ENCODE measurements around the gene ICA1L.

Gene ICA1L

DNA sequence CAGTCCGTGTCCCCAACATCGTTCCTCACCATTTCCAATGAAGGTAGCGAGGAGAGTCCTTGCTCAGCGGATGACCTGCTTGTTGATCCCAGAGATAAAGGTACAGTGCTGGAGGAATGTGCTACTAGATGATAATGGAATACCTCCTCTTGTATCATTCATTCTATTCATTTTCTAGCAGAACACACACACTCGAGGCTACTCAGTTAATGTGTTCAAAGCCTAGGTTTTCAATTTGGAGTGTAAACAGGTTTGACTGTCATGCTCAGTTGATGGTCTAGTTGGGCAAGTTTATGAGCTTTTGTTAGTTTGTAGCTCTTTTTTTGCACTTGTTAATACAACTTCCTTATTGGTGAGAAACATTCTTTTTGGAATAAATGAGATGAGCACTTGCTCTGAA, 114.2 kb downstream of the ICA1L start:
- H4K20me1 ChIP-seq (ENCODE audit: insufficient read depth, low read length), result no peaks in the 10 kb centered on the region
- no peaks in the 10 kb centered on the region for H3K9me2 ChIP-seq (ENCODE audit: low read depth, low read length)
- H3K27me3 ChIP-seq (ENCODE audit: insufficient read depth, low read length), result no peaks in the 10 kb centered on the region
- no peak overlapping the region for H3K9ac ChIP-seq (ENCODE audit: low read length)
- no peak overlapping the region for H3K4me3 ChIP-seq (ENCODE audit: low read depth, low read length, poor library complexity, severe bottlenecking)
- H3K36me3 ChIP-seq (ENCODE audit: insufficient read depth, low read length), result peaks cover 43% of the 10 kb centered on the region
- H3K4me2 ChIP-seq (ENCODE audit: low read length), result no peak overlapping the region
- no peaks in the 10 kb centered on the region for H3K79me2 ChIP-seq (ENCODE audit: insufficient read depth, low read length)
- no peak overlapping the region for H2AFZ ChIP-seq (ENCODE audit: low read length)
- H3F3A ChIP-seq (ENCODE audit: insufficient read depth, low read length), result no peaks in the 10 kb centered on the region
- H3K9me3 ChIP-seq (ENCODE audit: low read length), result no peaks in the 10 kb centered on the region
- H3K27ac ChIP-seq (ENCODE audit: low read depth, low read length, poor library complexity, severe bottlenecking), result no peak overlapping the region
- TF ChIP-seq EZH2 (IDR thresholded peaks at IDR 0.05; ENCODE audit: borderline replicate concordance, low read length), result no peak
- TF ChIP-seq, protein P1, sequence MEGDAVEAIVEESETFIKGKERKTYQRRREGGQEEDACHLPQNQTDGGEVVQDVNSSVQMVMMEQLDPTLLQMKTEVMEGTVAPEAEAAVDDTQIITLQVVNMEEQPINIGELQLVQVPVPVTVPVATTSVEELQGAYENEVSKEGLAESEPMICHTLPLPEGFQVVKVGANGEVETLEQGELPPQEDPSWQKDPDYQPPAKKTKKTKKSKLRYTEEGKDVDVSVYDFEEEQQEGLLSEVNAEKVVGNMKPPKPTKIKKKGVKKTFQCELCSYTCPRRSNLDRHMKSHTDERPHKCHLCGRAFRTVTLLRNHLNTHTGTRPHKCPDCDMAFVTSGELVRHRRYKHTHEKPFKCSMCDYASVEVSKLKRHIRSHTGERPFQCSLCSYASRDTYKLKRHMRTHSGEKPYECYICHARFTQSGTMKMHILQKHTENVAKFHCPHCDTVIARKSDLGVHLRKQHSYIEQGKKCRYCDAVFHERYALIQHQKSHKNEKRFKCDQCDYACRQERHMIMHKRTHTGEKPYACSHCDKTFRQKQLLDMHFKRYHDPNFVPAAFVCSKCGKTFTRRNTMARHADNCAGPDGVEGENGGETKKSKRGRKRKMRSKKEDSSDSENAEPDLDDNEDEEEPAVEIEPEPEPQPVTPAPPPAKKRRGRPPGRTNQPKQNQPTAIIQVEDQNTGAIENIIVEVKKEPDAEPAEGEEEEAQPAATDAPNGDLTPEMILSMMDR (IDR thresholded peaks at IDR 0.05; ENCODE audit: low read length), result no peak
- no peaks in the 10 kb centered on the region for H3K4me1 ChIP-seq (ENCODE audit: insufficient read depth, low read length, severe bottlenecking)

DNA sequence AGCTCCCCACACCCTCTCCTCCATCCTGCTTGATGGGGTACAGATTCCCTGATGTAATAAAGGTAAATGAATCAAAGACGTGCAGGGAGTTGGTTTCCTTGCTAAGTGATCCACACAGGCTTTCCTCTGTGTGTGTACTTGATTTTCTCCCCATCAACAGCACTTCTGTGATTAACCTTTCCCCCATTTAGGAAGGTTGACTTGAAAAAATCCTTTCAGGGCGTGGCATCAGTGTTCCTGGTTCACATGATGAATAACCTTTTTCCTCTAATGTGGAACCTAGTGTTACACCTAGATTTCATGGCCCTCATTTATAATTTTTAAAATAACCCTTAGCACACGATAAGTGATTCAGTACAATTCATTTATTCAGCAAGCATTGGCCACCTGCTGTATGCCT, 115.0 kb downstream of the ICA1L start:
- TF ChIP-seq, protein P1 (IDR thresholded peaks at IDR 0.05; ENCODE audit: low read length), result no peak
- no peak for TF ChIP-seq EZH2 (IDR thresholded peaks at IDR 0.05; ENCODE audit: borderline replicate concordance, low read length)
- no peak overlapping the region for H3K9ac ChIP-seq (ENCODE audit: low read length)
- no peaks in the 10 kb centered on the region for H3K79me2 ChIP-seq (ENCODE audit: insufficient read depth, low read length)
- no peak overlapping the region for H3K4me3 ChIP-seq (ENCODE audit: low read depth, low read length, poor library complexity, severe bottlenecking)
- no peaks in the 10 kb centered on the region for H4K20me1 ChIP-seq (ENCODE audit: insufficient read depth, low read length)
- peaks cover 43% of the 10 kb centered on the region for H3K36me3 ChIP-seq (ENCODE audit: insufficient read depth, low read length)
- H3K9me3 ChIP-seq (ENCODE audit: low read length), result no peaks in the 10 kb centered on the region
- no peak overlapping the region for H3K27ac ChIP-seq (ENCODE audit: low read depth, low read length, poor library complexity, severe bottlenecking)
- H3K4me2 ChIP-seq (ENCODE audit: low read length), result no peak overlapping the region
- H3K4me1 ChIP-seq (ENCODE audit: insufficient read depth, low read length, severe bottlenecking), result no peaks in the 10 kb centered on the region
- no peaks in the 10 kb centered on the region for H3F3A ChIP-seq (ENCODE audit: insufficient read depth, low read length)
- no peaks in the 10 kb centered on the region for H3K9me2 ChIP-seq (ENCODE audit: low read depth, low read length)
- no peaks in the 10 kb centered on the region for H3K27me3 ChIP-seq (ENCODE audit: insufficient read depth, low read length)
- no peak overlapping the region for H2AFZ ChIP-seq (ENCODE audit: low read length)

DNA sequence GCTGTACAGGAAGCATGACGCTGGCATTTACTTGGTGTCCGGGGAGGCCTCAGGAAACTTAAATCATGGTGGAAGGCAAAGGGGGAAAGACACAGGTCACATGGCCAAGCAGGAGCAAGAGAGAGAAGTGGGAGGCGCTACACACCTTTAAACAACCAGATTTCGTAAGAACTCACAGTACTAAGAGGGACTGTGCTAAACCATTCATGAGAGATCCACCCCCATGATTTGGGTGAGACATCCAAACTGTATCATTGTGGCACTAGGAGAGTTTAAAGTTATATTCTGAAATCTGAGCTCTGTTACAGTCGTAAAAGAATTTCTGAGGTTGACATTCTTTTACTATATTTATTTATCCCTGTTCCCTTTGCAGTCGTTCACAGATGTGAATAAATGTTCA, 116.6 kb downstream of the ICA1L start:
- Histone ChIP-seq H3K9ac (ENCODE audit: low read length) (no peak overlapping the region), H3K27ac (ENCODE audit: low read depth, low read length, poor library complexity, severe bottlenecking) (no peak overlapping the region), H4K20me1 (ENCODE audit: insufficient read depth, low read length) (no peaks in the 10 kb centered on the region), H3K4me1 (ENCODE audit: insufficient read depth, low read length, severe bottlenecking) (peaks cover 13% of the 10 kb centered on the region), H3K9me2 (ENCODE audit: low read depth, low read length) (no peaks in the 10 kb centered on the region), H3K4me3 (ENCODE audit: low read depth, low read length, poor library complexity, severe bottlenecking) (no peak overlapping the region), H3K9me3 (ENCODE audit: low read length) (no peaks in the 10 kb centered on the region), H3K36me3 (ENCODE audit: insufficient read depth, low read length) (peaks cover 31% of the 10 kb centered on the region), H3K27me3 (ENCODE audit: insufficient read depth, low read length) (no peaks in the 10 kb centered on the region), H3F3A (ENCODE audit: insufficient read depth, low read length) (no peaks in the 10 kb centered on the region), H2AFZ (ENCODE audit: low read length) (no peak overlapping the region), H3K79me2 (ENCODE audit: insufficient read depth, low read length) (no peaks in the 10 kb centered on the region), H3K4me2 (ENCODE audit: low read length) (no peak overlapping the region)
- TF ChIP-seq EZH2 (IDR thresholded peaks at IDR 0.05; ENCODE audit: borderline replicate concordance, low read length), result no peak
- TF ChIP-seq, protein P1 (IDR thresholded peaks at IDR 0.05; ENCODE audit: low read length), result no peak
